ENCODE results near the gene NOSIP. TPM values are rescaled to one million over a fixed set of nuclear protein-coding genes. Genes with fewer than 3 reads are reported as not detected.
A peak's percentile ranks its signal among the peaks of the same experiment; 100 is the strongest.
"Not testable (repeated sequence)": the region's sequence is repeated elsewhere in the genome, so short reads cannot be mapped to it uniquely, and the experiment has no call there.

The NOSIP gene
- 137 TPM for polyA plus RNA-seq (2012; ENCODE audit: insufficient read depth, insufficient read length)

GRCh38 chr19:49580264-49581006 is at the start of gene NOSIP:
Gene NOSIP, minus strand, starts transcription at chr19:49580556. Its CDS starts 19,865 bp downstream, at chr19:49560691.
- peak; percentile 97 for DNase-seq (ENCODE audit: low read depth, low spot score)
- peak within 1 kb of the TSS; percentile 63 for H3K4me3 ChIP-seq (ENCODE audit: low read length)

GRCh38 chr19:49629659-49630058 is 49.3 kb upstream of the NOSIP start:
- no peak for DNase-seq (ENCODE audit: low read depth, low spot score)
- no peak overlapping the region for H3K4me3 ChIP-seq (ENCODE audit: low read length)

GRCh38 chr19:49626226-49626625 is 45.9 kb upstream of the NOSIP start:
- no peak overlapping the region for H3K4me3 ChIP-seq (ENCODE audit: low read length)
- no peak for DNase-seq (ENCODE audit: low read depth, low spot score)

GRCh38 chr19:49624967-49625910 is 44.9 kb upstream of the NOSIP start:
- H3K4me3 ChIP-seq (ENCODE audit: low read length) = no peak overlapping the region
- no peak for DNase-seq (ENCODE audit: low read depth, low spot score)

- DNase-seq (ENCODE audit: low read depth, low spot score) = not testable (repeated sequence)
Measured at GRCh38 chr19:49617860-49618259, 37.5 kb upstream of the NOSIP start.

GRCh38 chr19:49616945-49617344 is 36.6 kb upstream of the NOSIP start:
- no peak overlapping the region for H3K4me3 ChIP-seq (ENCODE audit: low read length)
- DNase-seq (ENCODE audit: low read depth, low spot score) = no peak

More at GRCh38 chr19:49617860-49618259, 37.5 kb upstream of the NOSIP start:
- H3K4me3 ChIP-seq (ENCODE audit: low read length) = not testable (repeated sequence)

GRCh38 chr19:49616532-49616931 is 36.2 kb upstream of the NOSIP start:
- DNase-seq (ENCODE audit: low read depth, low spot score) = no peak
- H3K4me3 ChIP-seq (ENCODE audit: low read length) = no peak overlapping the region

- no peak overlapping the region for H3K4me3 ChIP-seq (ENCODE audit: low read length)
- no peak for DNase-seq (ENCODE audit: low read depth, low spot score)
Measured at GRCh38 chr19:49615861-49616260, 35.5 kb upstream of the NOSIP start.

- DNase-seq (ENCODE audit: low read depth, low spot score) = no peak
- H3K4me3 ChIP-seq (ENCODE audit: low read length) = no peak overlapping the region
Measured at GRCh38 chr19:49614096-49614833, 33.9 kb upstream of the NOSIP start.

- no peak for DNase-seq (ENCODE audit: low read depth, low spot score)
- no peak overlapping the region for H3K4me3 ChIP-seq (ENCODE audit: low read length)
Measured at GRCh38 chr19:49613374-49613773, 33.0 kb upstream of the NOSIP start.

GRCh38 chr19:49609499-49610092 is 29.2 kb upstream of the NOSIP start:
- no peak overlapping the region for H3K4me3 ChIP-seq (ENCODE audit: low read length)
- no peak for DNase-seq (ENCODE audit: low read depth, low spot score)

GRCh38 chr19:49605605-49606004 is 25.2 kb upstream of the NOSIP start:
- H3K4me3 ChIP-seq (ENCODE audit: low read length) = no peak overlapping the region
- DNase-seq (ENCODE audit: low read depth, low spot score) = no peak

- no peak overlapping the region for H3K4me3 ChIP-seq (ENCODE audit: low read length)
- no peak for DNase-seq (ENCODE audit: low read depth, low spot score)
Measured at GRCh38 chr19:49602806-49603205, 22.4 kb upstream of the NOSIP start.

GRCh38 chr19:49601482-49602038 is 21.2 kb upstream of the NOSIP start:
- DNase-seq (ENCODE audit: low read depth, low spot score) = no peak
- H3K4me3 ChIP-seq (ENCODE audit: low read length) = no peak overlapping the region

GRCh38 chr19:49599378-49600295 is 19.3 kb upstream of the NOSIP start:
- no peak overlapping the region for H3K4me3 ChIP-seq (ENCODE audit: low read length)
- DNase-seq (ENCODE audit: low read depth, low spot score) = no peak

- no peak overlapping the region for H3K4me3 ChIP-seq (ENCODE audit: low read length)
- DNase-seq (ENCODE audit: low read depth, low spot score) = no peak
Measured at GRCh38 chr19:49597703-49597974, 17.3 kb upstream of the NOSIP start.

- no peak overlapping the region for H3K4me3 ChIP-seq (ENCODE audit: low read length)
- DNase-seq (ENCODE audit: low read depth, low spot score) = no peak
Measured at GRCh38 chr19:49596954-49597702, 16.8 kb upstream of the NOSIP start.
